ENCODE measurements around the gene TAF4B.
"Not testable (repeated sequence)": the region's sequence is repeated elsewhere in the genome, so short reads cannot be mapped to it uniquely, and the experiment has no call there.

Gene TAF4B

DNA sequence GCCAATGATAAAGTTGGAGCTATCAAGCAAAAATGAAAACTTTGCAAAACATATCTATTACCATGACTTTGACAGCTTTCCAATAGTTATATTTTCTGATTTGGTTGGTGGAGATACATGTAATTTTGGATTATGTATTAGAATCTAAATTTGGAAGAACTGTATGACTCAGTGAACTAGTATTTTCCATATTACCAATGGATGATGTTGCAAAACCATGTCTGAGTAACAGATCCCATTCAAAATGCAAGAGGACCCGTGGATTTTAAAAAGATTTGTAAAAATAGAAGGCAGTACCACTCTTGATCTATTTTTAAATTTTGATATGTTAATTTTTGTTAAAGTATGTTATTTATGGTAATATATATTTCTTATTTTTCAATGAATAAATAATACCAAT, 83.0 kb downstream of the TAF4B start:
- no peak for DNase-seq (ENCODE audit: low read depth)

DNA sequence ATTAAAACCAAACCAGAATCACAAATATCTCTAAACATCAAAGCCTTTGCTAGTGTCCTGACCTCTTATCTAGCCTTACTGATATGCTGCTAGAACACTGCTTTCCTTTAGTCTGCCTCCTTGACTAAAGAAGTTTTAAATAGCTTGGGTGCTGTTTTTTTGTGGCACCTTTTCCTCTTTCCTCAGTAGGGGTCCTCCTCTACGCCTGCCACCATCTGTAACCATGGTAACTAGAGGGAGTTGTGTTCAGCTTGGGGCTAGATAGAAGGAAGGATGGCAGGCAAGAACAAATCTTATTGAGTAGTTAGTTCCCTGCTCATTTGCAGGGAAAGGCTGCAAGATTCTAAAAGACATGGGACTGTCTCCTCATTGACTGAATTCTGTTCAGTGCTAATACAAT, 86.0 kb downstream of the TAF4B start:
- DNase-seq (ENCODE audit: low read depth) = no peak

DNA sequence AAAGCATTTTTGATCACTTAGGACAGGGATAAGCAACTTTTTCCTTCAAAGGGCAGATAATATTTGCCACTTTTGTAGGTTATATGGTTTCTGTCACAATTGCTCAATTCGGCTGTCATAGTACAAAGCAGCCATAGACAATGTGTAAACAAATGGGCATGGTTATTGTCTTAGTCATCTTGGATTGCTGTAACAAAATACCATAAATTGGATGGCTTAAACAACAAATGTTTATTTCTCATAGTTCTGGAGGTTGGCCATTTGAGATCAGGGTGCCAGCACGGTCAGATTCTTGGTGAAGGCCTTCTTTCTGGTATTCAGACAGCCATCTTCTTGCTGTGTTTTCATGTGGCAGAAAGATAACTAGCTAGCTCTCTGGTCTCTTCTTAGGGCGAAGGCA, 91.2 kb downstream of the TAF4B start:
- DNase-seq (ENCODE audit: low read depth) = no peak

DNA sequence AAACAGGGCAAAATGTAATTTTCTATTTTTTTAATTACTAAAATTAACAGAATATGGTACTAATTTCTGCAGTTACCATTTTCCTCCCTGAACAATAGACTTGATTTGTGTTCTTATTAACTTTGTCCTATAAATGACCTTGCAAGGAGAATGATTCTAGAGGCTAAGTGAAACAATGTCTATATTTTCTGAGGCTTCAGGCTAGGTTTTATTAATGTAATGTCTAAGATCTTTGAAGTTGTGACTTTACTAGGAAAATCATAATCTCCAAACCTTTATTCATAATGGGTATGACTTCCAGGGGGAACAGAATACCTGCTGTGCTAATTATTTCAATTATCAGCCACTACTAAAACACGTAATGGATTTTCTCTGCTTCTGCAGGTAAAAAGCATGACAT, 94.4 kb downstream of the TAF4B start:
- DNase-seq (ENCODE audit: low read depth) = no peak

DNA sequence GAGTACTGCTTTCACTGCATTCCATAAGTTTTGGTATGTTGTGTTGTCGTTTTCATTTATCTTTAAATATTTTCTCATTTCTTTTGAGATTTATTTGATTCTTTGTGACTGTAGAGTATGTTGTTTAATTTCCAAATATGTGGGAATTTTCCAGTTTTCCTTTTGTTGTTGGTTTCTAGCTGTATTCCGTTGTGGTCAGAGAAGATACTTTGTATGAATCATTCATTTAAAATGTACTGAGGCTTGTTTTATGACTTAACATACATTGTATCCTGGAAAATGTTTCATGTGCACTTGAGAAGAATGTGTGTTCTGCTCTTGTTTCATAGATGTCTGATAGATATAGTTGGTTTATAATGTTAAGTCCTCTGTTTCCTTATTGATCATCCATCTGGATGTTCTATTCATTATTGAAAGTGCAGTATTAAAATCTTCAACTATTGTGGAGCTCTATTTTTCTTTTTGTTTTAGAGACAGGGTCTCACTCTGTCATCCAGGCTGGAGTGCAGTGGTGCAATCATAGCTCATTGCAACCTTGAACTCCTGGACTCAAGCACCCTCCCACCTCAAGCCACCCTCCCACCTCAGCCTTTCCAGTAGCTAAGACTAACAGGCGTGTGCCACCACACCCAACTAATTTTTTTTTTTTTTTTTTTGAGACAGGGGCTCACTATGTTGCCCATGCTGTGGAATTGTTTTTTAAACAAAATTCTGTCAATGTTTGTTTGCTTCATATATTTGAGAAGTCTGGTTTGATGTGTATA, 96.8 kb downstream of the TAF4B start:
- DNase-seq (ENCODE audit: low read depth) = no peak

DNA sequence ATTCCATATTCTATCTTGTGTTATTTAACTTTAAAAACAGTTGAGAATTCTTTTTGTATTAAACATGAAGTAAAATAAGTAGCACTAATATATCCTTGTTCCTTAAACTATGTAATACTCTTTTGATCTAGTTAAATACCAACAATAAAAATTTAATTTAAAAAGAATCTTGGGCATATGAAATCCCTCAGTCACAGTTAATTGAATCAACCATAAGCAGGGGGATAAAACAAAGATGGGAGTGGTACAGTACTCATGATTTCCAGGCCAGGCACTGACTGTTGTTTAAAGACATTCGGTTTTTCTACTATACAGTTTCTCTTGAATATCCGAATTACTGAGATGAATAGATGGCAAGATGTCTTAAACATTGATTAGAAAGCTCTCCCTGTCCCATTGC, 99.5 kb downstream of the TAF4B start:
- DNase-seq (ENCODE audit: low read depth) = no peak

DNA sequence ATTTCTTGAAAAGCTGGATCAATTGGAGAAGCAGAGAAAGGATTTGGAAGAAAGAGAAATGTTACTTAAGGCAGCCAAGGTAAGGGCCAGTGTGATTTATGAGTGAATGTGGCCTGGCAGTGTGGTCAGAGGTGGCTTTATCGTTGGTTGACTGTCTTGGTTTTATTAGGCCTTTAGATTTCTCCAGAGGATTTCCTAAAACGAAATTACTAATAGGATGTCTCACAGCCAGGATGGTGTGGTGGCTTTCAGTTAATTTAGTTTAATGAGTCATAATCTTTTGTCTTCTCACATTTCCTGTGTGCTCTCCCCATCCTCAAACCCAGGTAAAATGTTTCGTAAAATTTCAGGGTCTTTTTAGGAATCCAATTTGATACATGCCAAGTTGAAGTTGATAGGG, 100.8 kb downstream of the TAF4B start:
- DNase-seq (ENCODE audit: low read depth) = no peak

DNA sequence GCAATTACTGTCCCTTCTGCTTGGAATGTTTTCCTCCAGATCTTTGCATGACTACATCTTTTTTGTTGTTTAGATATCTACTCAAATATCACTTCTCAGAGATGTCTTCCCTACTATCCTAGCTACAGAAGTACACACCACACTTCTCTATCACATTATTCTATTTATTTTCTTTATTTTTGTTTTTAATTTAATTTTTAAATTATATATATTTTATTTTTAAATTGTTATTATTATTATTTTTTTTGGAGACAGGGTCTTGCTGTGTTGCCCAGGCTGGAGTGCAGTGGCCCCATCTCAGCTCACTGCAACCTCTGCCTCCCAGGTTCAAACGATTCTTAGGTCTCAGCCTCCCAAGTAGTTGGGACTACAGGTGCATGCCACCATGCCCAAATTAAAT, 106.7 kb downstream of the TAF4B start:
- DNase-seq (ENCODE audit: low read depth) = no peak

DNA sequence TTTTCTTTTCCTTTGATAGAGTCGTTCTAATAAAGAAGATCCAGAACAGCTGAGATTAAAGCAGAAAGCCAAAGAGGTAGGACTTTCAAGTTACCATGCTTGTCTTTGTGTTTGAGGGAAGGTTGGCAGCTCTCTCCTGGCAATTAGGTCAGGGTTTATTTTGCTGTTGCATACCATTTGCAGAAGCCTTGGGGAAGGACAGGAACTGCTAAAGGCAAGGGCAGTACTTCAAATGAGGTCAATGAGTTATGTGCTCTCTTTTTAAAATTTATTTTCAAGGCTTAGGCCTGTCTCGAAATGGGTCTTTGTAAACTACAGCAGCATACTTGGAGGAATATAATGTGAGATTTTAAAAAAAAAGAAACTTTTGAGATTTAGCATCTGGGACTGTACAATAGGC, 108.9 kb downstream of the TAF4B start:
- no peak for DNase-seq (ENCODE audit: low read depth)

DNA sequence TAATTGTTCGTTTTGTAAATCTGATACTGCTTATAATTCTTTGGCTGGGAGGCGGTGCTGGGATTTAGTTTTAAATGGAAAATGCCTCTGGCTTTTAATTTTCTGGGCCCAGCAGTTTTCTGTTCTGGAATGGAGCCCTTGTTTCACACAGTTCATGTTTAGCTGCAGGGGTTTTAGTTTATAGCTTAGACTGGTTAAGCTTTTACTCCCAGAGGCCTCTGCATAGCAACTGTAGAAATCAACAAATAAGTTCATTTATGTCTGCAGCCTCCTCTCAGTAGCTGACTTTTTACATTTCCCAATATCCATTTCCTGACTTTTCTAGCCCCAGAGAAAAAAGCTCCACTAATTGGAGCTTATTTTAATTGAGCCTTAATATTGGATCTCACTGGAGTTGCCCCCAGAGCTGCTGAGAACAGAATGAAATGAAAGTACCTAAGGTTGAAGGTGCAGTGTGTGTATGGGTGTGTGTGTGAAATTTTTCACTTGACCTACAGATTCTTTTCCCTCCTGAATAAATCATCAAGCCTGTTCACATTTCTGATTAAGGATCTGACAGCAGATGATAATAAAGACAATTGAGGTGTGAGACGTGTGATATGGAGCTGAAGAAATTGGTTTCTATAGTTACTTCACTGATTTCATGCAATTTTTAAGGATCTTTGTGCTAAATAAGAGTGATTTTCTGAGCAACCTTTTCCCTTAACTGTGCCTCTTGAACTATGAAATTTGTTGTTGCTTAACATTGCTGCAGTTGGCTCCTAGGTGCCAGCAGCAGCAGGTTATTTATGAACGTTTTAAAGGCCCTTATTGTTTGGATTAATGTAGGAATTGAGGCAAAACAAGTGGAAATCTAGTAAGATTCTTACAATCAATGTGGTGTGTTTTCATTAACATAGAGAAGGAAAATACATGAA, 109.6 kb downstream of the TAF4B start:
- DNase-seq (ENCODE audit: low read depth) = no peak

DNA sequence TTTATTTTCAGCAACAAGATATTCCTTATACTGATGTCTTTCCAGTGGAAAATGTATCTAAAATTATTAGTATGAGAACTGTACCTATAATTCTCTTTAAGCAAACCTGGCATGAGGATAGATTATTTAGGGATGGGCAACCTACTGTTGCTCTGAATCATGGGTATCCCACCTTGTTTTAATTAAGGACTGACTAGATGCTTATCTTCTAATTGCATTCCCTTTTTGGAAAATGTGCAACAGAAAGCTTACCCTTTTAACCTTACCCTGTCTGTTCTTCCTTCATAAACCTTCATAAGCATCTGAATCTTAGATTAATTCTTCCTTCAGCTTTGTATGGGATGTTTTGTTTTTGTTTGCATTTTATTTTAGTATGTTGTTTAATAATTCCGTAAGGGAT, 110.3 kb downstream of the TAF4B start:
- DNase-seq (ENCODE audit: low read depth) = no peak

DNA sequence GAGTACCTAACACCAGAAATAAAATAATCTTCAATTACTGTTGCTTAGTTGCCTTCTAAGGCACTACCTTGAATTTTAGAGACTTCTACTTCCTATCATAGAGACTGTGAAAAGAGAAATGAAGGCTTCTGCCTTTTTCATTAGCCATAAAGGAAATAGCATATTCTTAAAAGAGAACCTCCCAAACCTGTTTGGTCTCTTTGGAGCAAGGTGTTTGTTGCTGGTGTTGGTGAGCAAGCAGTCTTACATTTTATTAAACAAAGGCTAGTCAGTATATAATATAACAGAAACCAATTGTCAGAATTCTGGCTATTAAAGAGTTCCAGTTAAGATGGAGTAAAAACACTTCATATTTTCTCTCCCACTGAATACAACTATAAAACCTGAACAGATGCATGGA, 116.4 kb downstream of the TAF4B start:
- no peak for DNase-seq (ENCODE audit: low read depth)

DNA sequence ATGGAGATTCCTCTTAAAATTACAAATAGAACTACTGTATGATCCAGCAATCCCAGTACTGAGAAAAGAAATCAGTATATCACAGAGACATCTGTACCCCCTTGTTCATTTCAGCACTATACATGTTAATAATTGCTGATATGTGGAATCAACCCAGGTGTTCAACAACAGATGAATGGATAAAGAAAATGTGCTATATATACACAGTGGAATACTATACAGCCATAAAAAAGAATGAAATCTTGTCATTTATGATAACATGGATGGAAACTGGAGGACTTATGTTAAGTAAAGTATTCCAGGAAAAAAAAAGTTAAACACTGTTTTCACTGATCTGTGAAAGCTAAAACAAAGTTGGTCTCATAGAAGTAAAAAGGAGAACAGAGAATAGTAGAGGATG, 124.7 kb downstream of the TAF4B start:
- DNase-seq (ENCODE audit: low read depth) = no peak

DNA sequence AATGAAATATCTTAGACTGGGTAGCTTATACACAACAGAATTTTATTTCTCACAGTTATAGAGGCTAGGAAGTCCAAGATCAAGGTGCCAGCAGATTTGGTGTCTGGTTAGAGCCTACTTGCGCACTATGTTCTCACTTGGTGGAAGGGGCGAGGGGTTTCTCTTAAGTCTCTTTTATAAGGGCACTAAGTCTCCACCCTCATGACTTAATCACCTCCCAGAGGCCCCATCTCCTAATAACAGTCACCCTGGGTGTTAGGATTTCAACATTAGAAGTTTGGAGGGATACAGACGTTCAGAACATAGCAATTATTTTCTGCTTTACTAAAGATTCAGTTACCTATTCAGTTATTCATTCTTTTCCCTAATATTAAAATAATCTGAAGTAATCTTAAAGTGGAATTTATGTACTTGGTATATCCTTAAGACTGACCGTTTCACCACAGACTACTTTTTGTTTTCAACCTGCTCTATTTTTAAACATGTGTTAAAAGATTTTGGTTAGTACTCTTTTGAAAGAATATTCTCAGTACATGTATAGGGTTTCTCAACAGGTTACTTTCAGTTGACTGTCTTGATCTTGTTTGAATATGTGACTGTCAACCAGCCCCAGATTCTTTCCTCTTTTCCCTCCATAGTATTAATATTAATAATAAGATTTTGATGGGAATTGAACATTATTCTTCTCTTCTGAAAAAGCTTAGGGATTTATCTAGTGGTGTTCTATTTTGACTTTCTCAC, 130.0 kb downstream of the TAF4B start:
- no peak for DNase-seq (ENCODE audit: low read depth)

DNA sequence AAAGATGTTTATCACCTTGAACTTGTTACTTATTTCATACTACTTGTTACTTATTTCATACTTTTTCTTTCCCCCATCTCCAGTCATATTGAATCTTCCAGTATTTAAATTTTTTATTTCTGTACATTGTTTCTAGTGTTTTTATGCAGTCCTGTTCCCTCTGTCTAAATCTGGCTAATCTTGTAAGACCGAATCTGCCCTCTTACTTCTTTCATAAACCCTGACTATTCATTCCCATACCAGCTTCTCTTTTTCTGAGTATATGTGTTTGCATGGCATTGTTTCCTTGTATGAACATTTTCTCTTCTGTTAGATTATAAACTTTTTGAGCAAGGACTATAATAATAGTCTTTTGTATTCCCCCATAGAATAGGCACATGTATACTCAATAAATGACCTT, 131.7 kb downstream of the TAF4B start:
- no peak for DNase-seq (ENCODE audit: low read depth)

DNA sequence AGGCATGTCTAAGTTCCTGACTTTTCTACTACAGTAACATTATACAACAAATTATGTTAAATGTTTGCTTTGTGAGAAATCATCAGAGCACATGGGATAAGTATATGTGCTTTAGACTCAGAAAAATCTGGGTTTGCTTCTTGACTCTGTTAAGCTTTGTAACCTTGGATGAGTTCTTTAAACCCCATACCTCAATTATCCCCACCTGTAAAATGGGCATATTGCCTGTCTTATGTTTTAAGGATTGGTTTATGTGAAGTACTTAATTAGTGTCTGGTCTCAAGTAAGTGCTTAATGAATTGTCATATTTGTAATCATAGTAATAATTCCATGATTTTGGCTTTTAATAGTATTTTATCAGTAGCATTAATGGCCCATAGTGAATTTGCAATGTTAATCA, 135.8 kb downstream of the TAF4B start:
- no peak for DNase-seq (ENCODE audit: low read depth)

DNA sequence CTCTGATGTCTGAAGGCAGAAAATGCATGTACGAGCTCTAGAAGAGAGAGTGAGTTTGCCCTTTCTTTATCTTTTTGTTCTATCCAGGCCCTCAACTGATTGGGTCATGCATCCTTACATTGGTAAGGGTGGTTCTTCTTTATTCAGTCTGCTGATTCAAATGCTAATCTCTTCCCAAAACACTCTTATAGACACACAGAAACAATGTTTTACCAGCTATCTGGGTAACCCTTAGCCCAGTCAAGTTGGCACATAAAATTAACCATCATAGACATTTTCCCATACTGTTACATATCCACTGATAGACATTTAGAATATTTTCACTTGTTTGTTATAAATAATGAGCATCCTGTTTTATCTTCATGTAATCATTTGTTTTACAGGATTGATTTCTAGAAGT, 141.2 kb downstream of the TAF4B start:
- DNase-seq (ENCODE audit: low read depth) = no peak

DNA sequence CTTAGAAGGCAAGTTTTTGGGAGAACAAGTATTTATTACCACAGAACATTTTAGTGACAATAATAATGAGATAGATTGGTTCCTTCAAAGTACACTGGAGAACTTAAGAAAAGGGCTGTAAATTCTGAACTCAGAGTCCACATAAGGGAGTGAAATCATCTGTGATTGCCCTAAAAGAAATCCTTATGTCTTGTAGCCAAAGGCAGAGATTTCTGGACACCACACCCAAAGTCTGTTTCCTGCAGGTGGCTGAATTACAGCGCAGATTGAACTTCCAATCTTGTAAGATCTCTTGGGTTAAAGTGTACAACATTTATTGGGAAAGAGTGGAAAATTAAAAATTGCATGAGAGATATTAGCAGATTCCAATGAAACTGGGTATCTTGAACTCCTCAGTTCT, 143.8 kb downstream of the TAF4B start:
- DNase-seq (ENCODE audit: low read depth) = no peak

DNA sequence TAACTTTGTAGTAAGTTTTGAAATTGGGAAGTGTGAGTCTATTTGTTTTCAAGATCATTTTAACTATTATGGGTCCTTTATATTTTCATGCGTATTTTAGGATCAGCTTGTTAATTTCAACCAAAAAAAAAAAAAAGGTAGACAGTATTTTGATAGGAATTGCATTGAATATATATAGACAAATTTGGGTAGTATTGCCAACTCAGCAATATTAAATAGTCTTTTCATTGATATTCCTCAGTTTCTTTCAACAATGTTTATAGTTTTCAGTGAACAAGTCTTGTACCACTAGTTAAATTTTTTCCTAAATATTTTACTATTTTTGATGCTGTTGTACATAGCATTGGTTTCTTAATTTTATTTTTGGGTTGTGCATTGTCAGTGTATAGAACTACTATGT, 149.9 kb downstream of the TAF4B start:
- DNase-seq (ENCODE audit: low read depth) = no peak

DNA sequence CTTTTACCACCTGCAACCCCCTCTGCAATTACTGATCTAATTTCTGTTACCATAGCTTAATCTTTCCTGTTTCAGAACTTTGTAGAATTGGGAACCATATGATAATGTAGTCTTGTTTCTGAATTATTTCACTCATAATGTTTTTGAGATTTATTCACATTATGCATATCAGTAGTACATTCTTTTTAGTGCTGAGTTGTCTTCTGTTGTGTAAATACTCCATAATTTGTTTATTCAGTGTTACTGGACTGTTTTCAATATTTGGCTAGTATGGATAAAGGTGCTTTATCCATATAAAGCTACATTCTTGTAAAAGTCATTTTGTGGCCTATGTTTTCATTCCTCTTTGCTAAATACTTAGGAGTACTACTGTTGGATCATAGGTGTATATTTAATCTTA, 152.5 kb downstream of the TAF4B start:
- DNase-seq (ENCODE audit: low read depth) = no peak

DNA sequence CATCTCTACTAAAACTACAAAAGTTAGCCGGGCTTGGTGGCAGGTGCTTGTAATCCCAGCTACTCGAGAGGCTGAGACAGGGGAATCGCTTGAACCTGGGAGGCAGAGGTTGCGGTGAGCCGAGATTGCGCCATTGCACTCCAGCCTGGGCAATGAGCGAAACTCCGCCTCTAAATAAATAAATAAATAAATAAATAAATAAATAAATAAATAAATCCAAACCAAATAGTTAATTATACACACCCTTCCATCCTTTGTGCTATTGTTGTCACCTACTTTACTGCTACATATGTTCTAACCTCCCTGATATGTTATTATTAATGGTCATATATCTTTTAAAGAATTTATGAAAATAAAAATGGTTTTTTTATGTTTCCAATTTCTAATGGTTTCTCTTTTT, 155.3 kb downstream of the TAF4B start:
- not testable (repeated sequence) for DNase-seq (ENCODE audit: low read depth)

DNA sequence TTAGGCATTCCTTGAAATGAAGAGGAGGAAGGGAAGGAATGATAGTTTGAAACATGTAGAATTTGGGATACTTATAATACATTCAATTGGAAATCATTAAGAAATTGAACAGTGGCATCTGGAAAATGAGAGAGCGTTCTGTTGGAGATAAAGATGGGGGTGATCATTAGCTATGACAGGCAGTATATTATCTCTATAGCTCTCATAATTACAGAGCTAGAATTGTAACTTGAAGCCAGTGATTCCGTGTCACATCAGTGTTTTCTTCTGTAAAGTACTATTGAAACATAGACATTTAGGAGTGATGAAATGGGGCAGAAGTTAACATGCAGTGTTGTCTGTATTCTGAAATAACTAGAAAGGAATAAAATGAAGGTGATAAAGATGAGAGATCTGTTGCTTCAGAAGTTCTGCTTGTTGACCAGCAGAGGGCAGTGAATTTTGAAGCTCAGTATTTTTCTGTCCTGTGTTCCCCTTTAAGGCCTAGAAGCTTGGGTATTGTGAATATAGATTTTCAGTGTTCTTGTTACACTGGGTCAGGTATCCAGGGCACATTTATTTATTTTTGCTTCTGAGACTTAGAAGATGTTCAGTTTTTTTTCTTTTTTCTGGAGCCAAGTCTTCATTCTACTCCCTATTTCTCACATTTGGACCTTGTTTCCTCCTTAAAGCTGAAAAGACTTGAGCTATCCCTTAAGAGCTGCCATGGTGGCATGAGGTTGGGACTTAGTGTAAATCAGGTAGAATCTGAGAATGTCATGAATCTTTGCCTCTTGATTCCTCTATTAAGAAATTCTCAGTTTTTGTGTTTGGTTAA, 157.4 kb downstream of the TAF4B start:
- no peak for DNase-seq (ENCODE audit: low read depth)
